Effector CD4-positive, alpha-beta T cell (primary cell): Measurements from ENCODE around the gene ZNF394.
"Not testable (repeated sequence)": the region's sequence is repeated elsewhere in the genome, so short reads cannot be mapped to it uniquely, and the experiment has no call there.

Experiments
- DNase-seq: peaks from one replicate; pipeline ENCODE4 v3.0.0-alpha.2; 2020
- total RNA-seq: gene quantifications from one replicate; lab custom pipeline; 2026; lab: John Stamatoyannopoulos, UW

ZNF394 gene
- 267 reads per million, percentile 95 among the genes with 10 or more reads in this experiment for total RNA-seq

DNA sequence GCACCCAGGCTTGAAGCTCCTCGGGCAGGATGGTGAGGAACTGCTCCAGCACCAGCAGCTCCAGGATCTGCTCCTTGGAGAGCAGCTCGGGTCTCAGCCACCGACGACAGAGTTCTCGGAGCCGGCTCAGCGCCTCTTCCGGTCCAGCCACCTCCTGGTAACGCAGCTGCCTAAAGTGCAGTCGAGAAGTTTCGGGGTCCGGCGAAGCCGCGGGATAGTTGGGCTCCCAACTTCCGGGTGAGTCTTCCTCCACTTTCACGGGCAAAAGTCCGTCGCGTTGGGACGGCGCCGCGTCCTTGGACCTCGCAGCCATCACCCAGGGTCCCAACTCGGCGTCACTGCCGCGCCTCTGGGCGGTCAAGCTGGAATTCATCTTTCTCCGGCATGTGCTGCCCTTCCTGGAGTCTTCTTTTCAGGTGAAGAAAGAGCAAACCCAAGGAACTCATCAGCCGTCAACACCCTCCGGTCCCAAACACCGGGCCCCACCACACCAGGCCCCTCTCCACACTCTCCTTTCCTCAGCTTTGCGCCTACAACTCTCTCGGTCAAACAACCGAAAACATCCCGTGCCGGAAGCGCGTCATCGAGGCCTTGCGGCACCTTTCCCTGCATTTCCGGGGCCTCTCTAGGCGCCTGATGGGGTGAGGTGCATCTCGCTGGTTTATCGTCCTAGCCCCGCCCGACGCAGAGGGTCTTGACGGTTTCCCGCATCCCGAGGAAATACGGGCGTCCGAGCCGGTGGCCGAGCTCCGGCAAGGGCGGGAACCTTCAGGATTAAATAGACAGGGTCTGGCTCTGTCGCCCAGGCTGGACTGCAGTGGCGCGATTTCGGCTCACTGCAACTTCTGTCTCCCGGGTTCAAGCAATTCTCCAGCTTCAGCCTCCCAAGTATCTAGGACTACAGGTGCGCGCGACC is at the start of gene ZNF394:
TSS of gene ZNF394 (minus strand) at position 561 of the 916 bp plus-strand sequence. CDS start at position 373, 188 bp downstream.
- peak; percentile 89 for DNase-seq

DNA sequence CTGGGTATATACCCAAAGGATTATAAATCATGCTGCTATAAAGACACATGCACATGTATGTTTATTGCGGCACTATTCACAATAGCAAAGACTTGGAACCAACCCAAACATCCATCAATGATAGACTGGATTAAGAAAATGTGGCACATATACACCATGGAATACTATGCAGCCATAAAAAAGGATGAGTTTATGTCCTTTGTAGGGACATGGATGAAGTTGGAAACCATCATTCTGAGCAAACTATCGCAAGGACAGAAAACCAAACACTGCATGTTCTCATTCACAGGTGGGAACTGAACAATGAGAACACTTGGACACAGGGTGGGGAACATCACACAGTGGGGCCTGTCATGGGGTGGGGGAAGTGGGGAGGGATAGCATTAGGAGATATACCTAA is 49.5 kb upstream of the ZNF394 start:
- not testable (repeated sequence) for DNase-seq

- DNase-seq: not testable (repeated sequence)
These were observed 45.2 kb upstream of the ZNF394 start for GRCh38 chr7:99545308-99545707.

- DNase-seq: no peak
These were observed 43.8 kb upstream of the ZNF394 start for GRCh38 chr7:99543916-99544315.

- no peak for DNase-seq
These were observed 43.1 kb upstream of the ZNF394 start for GRCh38 chr7:99543081-99543671.

DNA sequence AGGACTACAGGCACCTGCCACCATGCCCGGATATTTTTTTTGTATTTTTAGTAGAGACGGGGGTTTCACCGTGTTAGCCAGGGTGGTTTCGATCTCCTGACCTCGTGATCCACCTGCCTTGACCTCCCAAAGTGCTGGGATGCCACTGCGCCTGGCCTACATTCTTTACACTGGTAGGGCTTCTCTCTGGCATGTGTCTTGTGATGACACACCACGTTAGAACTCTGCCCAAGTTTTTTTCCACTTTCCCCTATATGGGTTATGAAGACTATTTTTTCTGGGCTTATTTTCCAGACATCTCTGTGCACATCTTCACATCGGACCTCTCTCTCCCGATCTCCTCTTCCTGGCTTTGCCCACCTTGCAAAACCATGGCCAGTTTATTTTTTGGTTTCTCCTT is 41.1 kb upstream of the ZNF394 start:
- DNase-seq: no peak

DNA sequence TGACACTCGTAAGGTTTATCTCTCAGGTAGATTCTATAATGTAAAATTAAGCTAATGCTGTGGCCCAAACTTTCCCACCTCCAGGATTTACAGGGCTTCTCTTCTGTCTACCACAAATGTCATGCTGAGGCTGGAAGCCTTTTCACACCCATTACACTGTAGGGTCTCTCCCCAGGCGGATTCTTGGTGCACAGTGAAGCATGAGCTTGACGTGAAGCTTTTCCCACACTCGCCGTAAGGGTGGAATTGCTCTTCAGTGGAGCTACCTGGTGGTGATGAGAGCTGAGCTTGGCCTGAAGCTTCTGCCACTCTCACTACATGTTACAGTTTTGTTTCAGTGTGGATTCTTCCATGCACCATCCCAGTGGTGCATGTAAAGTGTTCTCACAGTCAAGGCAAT is 40.5 kb upstream of the ZNF394 start:
- no peak for DNase-seq

DNA sequence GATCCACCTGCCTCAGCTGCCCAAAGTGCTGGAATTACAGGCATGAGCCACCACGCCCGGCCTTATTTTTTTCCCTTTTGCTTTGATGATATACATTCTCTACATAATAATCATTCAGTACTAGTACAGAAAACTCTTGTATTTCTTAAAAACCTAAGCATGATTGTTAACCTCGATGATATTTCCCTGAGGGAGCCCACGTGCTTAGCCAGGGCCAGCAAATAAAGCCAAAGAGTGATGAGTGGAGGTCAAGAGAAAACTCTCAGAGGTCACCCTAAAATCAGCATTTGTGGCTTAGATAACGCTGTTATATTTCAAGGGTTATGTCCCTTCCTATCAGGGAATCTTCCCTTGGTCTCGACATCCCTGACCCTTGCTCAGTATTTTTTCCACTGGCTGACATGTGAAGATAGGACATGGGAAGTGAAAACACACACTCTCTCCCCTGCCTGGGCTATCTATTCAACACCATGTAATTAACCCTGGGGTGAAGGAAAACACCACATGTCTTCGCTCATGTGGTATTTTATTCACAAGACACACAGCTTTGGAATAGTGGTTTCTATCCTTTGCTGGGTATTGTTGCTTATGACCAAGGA is 39.2 kb upstream of the ZNF394 start:
- DNase-seq: no peak

DNA sequence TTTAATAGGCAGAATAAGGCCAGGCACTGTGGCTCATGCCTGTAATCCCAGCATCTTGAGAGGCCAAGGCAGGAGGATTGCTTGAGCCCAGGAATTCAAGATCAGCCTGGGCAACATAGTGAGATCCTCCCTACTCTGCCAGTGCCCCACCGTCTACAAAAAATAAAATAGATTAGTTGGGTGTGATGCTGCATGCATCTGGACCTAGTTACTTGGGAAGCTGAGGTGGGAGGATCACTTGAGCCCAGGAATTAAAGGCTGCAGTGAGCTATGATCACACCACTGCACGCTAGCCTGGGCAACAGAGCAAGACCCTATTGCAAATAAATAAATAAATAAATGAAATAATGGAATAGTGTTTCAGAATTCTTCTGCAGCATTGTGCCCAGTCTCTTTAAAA is 35.6 kb upstream of the ZNF394 start:
- no peak for DNase-seq

DNA sequence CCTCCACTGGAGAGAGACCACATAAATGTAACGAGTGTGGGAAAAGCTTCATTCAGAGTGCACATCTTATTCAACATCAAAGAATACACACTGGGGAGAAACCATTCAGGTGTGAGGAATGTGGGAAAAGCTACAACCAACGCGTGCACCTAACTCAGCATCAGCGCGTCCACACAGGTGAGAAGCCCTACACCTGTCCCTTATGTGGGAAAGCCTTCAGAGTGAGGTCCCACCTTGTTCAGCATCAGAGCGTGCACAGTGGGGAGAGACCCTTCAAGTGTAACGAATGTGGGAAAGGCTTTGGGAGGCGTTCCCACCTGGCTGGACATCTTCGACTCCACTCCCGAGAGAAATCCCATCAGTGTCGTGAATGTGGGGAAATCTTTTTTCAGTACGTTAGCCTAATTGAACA is 31.3 kb upstream of the ZNF394 start:
- DNase-seq: no peak

DNA sequence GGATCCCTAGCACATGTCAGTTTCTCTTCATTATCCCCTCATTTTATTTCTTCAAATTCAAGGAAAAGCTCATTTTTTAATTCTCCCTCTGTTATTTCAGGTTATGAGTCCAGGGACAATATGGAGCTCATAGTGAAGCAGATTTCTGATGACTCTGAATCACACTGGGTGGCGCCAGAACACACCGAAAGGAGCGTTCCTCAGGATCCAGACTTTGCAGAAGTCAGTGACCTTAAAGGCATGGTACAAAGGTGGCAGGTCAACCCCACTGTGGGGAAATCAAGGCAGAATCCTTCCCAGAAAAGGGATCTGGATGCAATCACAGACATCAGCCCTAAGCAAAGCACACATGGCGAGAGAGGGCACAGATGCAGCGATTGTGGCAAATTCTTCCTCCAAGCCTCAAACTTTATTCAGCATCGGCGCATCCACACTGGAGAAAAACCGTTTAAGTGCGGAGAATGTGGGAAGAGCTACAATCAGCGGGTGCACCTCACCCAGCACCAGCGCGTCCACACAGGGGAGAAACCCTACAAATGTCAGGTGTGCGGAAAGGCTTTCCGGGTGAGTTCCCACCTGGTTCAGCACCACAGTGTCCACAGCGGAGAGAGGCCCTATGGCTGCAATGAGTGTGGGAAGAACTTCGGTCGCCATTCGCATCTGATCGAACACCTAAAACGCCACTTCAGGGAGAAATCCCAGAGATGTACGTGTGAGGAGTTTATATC is 25.8 kb upstream of the ZNF394 start:
- no peak for DNase-seq

GRCh38 chr7:99521399-99521798 is 21.3 kb upstream of the ZNF394 start:
- no peak for DNase-seq

GRCh38 chr7:99514050-99514449 is 14.0 kb upstream of the ZNF394 start:
- no peak for DNase-seq

DNA sequence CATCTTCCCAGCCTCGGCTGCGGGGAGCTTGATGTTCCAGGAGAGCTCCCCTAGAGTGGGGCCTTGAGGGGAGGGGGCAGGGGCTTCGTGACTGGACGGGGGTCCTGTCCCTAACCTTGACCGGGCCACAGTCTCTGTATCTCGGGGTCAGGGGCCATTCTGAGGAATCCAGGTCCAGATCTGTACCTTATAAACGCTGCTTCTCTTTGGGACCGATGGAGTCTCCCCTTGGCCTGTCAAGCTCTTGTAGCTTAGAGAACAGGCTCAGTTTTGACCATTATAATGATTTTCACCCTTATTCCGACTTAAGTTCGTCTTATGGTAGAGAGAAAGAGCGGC is 5.2 kb upstream of the ZNF394 start:
- no peak for DNase-seq

DNA sequence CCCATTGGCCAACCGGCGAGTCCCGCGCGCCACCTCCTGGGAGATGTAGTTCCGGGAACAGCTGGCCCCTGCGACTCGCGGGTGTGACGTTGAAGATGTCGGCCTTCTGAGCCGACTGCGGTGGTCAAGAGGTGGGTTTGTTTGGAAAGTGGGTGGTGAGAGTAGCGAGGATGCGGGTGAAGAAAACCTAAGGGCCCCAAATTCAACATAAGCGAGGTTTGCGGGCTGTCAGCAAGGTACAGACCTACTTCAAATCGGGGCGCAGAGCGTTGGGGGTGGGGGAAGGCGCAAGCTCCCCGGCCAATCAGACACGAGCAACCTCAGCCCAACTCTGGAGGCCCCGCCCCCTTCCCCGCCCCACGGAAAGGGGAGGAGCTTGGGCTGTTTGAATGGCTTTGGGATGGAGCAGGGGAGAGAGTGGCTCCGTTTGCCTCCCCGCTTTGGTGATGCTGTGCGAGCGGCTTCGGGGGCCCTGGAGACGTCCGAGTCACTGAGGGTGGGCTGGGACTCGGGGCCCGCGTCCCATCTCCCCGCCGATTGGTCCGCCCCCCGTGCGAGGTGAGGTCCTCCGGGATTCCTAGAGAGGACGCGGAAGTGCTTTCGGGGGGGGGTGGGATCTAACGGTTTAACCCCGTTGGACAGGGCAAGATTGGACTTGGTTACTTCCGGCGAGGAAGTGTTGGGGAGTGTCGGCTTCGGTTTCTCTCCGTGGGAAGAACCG is 4.7 kb upstream of the ZNF394 start, which contains the start of gene ZKSCAN5:
TSS of gene ZKSCAN5 (plus strand) at position 60 of the 721 bp plus-strand sequence. CDS start 1,383 bp downstream, outside the sequence.
- peak; percentile 97 for DNase-seq

DNA sequence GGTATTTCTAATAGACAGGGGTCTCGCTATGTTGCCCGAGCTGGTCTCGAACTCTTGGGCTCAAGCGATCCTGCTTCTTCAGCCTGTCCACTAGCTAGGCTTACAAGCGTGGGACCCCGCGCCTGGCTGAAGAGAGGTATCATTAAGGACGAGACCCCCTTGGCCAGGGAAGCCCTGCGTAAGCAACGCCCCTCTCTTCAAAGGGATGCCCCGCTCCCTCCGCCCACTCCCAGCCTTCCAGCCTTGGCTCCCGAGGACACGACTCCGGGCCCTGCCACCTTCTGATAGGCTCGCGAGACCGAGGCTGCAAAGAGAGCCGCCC is 4.2 kb upstream of the ZNF394 start:
- no peak for DNase-seq

DNA sequence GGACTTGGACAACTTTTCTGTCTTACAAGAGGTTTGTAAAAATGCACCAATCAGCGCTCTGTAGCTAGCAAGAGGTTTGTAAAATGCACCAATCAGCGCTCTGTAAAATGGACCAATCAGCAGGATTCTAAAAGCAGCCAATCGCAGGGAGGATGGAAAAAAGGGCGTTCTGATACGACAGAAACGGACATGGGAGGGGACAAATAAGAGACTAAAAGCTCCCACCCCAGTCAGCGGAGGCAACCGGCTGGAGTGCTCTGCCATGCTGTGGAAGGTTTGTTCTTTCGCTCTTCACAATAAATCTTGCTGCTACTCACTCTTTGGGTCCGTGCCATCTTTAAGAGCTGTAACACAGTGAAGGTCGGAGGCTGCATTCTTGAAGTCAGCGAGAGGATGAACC is 1.2 kb upstream of the ZNF394 start:
- not testable (repeated sequence) for DNase-seq

GRCh38 chr7:99500637-99501009 is 542 bp upstream of the ZNF394 start:
- DNase-seq: no peak

DNA sequence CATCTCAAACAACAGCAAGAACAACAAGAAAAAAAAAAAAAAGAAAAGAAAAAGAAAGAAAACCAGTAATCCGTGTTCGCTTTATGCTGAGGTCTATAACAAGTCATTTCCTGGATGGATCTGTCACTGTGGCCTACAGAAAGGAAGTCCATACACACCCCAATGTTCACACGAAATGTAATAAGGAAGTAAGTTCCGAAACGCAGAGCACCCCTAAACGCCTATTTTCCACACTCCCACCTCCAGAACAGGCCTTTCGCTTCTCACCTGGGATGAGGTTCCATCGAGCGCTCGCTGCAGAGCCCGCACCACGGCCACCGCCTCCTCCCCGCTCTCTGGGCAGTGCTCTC is 735 bp downstream of the ZNF394 start:
- DNase-seq: peak; percentile 9

DNA sequence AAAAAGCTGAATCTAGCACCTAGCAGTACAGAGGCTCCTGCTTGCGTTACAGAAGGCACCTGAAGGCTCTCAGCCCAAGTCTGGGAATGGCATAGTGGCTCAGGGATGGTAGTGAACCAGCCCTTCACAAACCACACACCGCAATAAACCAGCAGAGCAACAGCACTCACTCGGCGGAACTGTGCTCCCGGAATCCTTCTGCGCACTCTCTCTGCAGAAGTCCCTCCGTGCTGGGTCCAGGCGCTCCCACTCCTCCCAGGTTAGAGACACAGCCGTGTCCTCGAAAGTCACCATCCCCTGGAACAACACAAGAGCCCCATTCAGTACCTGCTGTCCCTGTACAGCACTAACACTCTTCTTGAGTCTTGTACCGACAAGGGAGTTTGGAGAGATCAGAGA is 1.5 kb downstream of the ZNF394 start:
- no peak for DNase-seq

DNA sequence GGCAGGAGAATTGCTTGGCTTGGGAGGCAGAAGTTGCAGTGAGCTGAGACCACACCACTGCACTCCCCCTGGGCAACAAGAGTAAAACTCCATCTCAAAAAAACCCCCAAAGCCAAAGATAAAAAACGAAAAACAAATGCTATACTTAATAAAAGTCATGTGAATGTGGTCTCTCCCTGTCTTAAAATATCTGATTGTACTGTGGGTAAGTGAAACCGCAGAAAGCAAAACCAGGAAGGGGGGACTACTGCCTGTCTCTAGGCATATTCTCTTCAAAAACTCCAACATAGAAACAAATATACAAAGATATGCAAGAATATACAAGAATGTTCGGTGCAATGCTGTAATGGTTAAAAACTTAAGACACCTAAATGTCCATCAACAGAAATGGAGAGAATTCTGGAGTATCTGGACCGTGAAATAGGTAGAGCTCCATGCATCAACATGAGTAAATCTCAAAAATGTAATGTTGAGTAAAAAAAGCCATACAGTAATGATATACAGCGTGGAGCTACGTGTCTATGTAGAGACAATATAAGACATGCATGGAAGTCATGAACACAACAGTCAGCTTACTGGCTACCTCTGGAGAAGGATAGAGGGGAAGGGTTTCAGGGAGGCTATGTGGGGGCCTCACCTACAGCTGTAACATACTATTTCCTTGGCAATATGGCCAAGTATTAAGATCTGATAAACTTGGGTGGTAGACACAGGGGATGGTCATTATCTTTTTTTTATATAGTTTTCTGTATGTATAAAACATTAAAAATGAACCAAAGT is 2.1 kb downstream of the ZNF394 start:
- DNase-seq: no peak

DNA sequence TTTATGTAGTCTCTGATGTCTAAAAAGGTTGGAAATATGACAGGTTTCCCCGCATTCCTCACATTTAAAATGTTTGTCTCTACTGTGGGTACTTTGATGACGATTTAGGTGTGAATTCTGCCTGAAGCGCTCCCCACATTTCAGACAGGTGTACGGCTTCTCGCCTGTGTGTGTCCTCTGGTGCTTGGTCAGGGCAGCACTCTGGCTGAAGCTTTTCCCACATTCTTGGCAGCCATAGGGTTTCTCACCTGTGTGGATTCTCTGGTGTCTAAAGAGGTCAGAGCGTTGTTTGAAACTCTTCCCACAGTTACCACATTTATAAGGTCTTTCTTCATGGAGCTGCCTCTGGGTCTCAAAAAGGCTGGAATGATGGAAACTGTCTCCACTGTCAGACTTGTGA is 6.3 kb downstream of the ZNF394 start:
- DNase-seq: no peak
